ENCODE data around the gene DPYSL3. TPM values are rescaled to one million over a fixed set of nuclear protein-coding genes. Genes with fewer than 3 reads are reported as not detected.

DPYSL3 gene
- total RNA-seq, 4 donors from 2014 or later, result 121 to 213 (median 168) TPM

- peaks cover 0 to 17% of the 10 kb centered on the region in 2 donors for H3K4me1 ChIP-seq
Measured at GRCh38 chr5:147485814-147486213, 24.1 kb downstream of the DPYSL3 start.

GRCh38 chr5:147485046-147485445 is 24.8 kb downstream of the DPYSL3 start:
- Histone ChIP-seq H3K4me3 (no peak overlapping the region), H3K9me3 (no peaks in the 10 kb centered on the region), H3K4me1 (peaks cover 0 to 17% of the 10 kb centered on the region in 2 donors), H3K27me3 (no peaks in the 10 kb centered on the region), H3K36me3 (no peaks in the 10 kb centered on the region), H3K27ac (peak overlapping the region; percentile 64 to 71)
- no peak for TF ChIP-seq CTCF (IDR thresholded peaks at IDR 0.05)
- no peak for TF ChIP-seq POLR2A (IDR thresholded peaks at IDR 0.05)
- intact Hi-C loops (cut with DNase I; ENCODE audit: low total_unique reads), result no loop called here
- DNase-seq, result no peak

More at GRCh38 chr5:147485814-147486213, 24.1 kb downstream of the DPYSL3 start:
- no peak for TF ChIP-seq CTCF (IDR thresholded peaks at IDR 0.05)
- TF ChIP-seq POLR2A (IDR thresholded peaks at IDR 0.05), result no peak
- no peaks in the 10 kb centered on the region for H3K27me3 ChIP-seq
- no peak for DNase-seq
- no peak overlapping the region for H3K4me3 ChIP-seq
- H3K9me3 ChIP-seq, result no peaks in the 10 kb centered on the region
- H3K36me3 ChIP-seq, result no peaks in the 10 kb centered on the region
- H3K27ac ChIP-seq, result no peak overlapping the region
- intact Hi-C loops (cut with DNase I; ENCODE audit: low total_unique reads), result no loop called here

- Histone ChIP-seq H3K9me3 (no peaks in the 10 kb centered on the region), H3K27ac (peak overlapping the region; percentile 64 to 71), H3K4me3 (no peak overlapping the region), H3K27me3 (no peaks in the 10 kb centered on the region), H3K4me1 (peaks cover 0 to 17% of the 10 kb centered on the region in 2 donors), H3K36me3 (no peaks in the 10 kb centered on the region)
- TF ChIP-seq POLR2A (IDR thresholded peaks at IDR 0.05) (no peak), CTCF (IDR thresholded peaks at IDR 0.05) (no peak)
- no peak for DNase-seq
- intact Hi-C loops (cut with DNase I; ENCODE audit: low total_unique reads), result no loop called here
Measured at GRCh38 chr5:147484708-147485020, 25.2 kb downstream of the DPYSL3 start.

GRCh38 chr5:147483961-147484707 is 25.7 kb downstream of the DPYSL3 start:
- peak; percentile 86 to 90 for DNase-seq
- Histone ChIP-seq H3K36me3 (no peaks in the 10 kb centered on the region), H3K4me1 (peaks cover 0 to 17% of the 10 kb centered on the region in 2 donors), H3K9me3 (no peaks in the 10 kb centered on the region), H3K27me3 (no peaks in the 10 kb centered on the region), H3K27ac (peak overlapping the region; percentile 64 to 71), H3K4me3 (no peak overlapping the region)
- TF ChIP-seq POLR2A (IDR thresholded peaks at IDR 0.05) (no peak), CTCF (IDR thresholded peaks at IDR 0.05) (peak in 1 of 4 experiments; percentile 3)
- intact Hi-C loops (cut with DNase I; ENCODE audit: low total_unique reads), result no loop called here

GRCh38 chr5:147483188-147483790 is 26.6 kb downstream of the DPYSL3 start:
- TF ChIP-seq CTCF (IDR thresholded peaks at IDR 0.05) (no peak), POLR2A (IDR thresholded peaks at IDR 0.05) (no peak)
- DNase-seq, result no peak
- Histone ChIP-seq H3K4me1 (peaks cover 0 to 17% of the 10 kb centered on the region in 2 donors), H3K27me3 (no peaks in the 10 kb centered on the region), H3K4me3 (no peak overlapping the region), H3K27ac (peak overlapping the region; percentile 64 to 71), H3K9me3 (no peaks in the 10 kb centered on the region), H3K36me3 (no peaks in the 10 kb centered on the region)
- intact Hi-C loops (cut with DNase I; ENCODE audit: low total_unique reads), result no loop called here
